ENCODE measurements around the gene MUL1. TPM values are rescaled to one million over a fixed set of nuclear protein-coding genes. Genes with fewer than 3 reads are reported as not detected.

Gene MUL1
- total and polyA plus RNA-seq, 2 of the 8 experiments (the other 6 are each of a cell fraction or from before 2014, with no cell fraction given), result 16.4 to 20.8 TPM

- H3K18ac ChIP-seq (ENCODE audit: extremely low read depth, low read length), result peak overlapping the region; percentile 71; the same call in 1 of the 2 replicates
- H3K4ac ChIP-seq (replicated peaks; ENCODE audit: insufficient read length, low read depth, low read length), result no peak overlapping the region
- H2BK5ac ChIP-seq (ENCODE audit: low read depth, low read length), result no peak overlapping the region
- H4K91ac ChIP-seq (replicated peaks; ENCODE audit: insufficient read length, low read length), result no peak overlapping the region
- H4K8ac ChIP-seq (ENCODE audit: extremely low read depth, insufficient read depth, low read length), result no peak overlapping the region
- CTCF ChIA-PET (ENCODE audit: partially characterized antibody), result interaction anchor here (0.6 to 5.0 kb wide), 24 partner anchors 8 to 258 kb away, joined by 3 to 35 read pairs (median 4); partner anchors contain the start of gene CDA
- no peaks in the 10 kb centered on the region; a peak in 1 of 7 replicates for H3K27me3 ChIP-seq (replicated peaks in 1 of 4; ENCODE audit: control insufficient read depth in 3 of 4, extremely low read depth in 1 of 4, insufficient read depth in 3 of 4, low read length in 3 of 4)
- peak; percentile 90 for FAIRE-seq
- no peak overlapping the region for H3K9ac ChIP-seq (replicated peaks in 1 of 4; ENCODE audit: extremely low read depth in 1 of 4, low read depth in 3 of 4, low read length in 3 of 4)
- peak overlapping the region; percentile 97; the same call in 1 of the 2 replicates for H2BK15ac ChIP-seq (ENCODE audit: low read length)
- no peak overlapping the region for H4K5ac ChIP-seq (ENCODE audit: insufficient read length, low read depth, low read length)
- WGBS, 2 experiments (ENCODE audit: extremely low coverage in 1 of 2, insufficient coverage in 1 of 2, insufficient read length in 1 of 2, insufficient replicate concordance in 2 of 2, low coverage in 1 of 2, low lambda C conversion rate in 2 of 2, missing lambda C conversion rate in 1 of 2), result 40% methylated on average over 17 of the region's 17 CpGs; no CpG with 5 or more reads in 1 of the 2 experiments
- H2BK20ac ChIP-seq (ENCODE audit: low read length), result peak overlapping the region; percentile 61; the same call in 1 of the 2 replicates
- no peak overlapping the region for H2BK12ac ChIP-seq (ENCODE audit: low read depth, low read length)
- 0 out of 2 replicates have a peak, but pooled peaks cover 2% of the 10 kb centered on the region for H3K23me2 ChIP-seq (ENCODE audit: low read depth, low read length)
- H3K36me3 ChIP-seq (ENCODE audit: control insufficient read depth in 2 of 4, insufficient read depth in 4 of 4, low read length in 3 of 4), result no peaks in the 10 kb centered on the region
- H3K23ac ChIP-seq (ENCODE audit: insufficient read length), result no peak overlapping the region
- no peaks in the 10 kb centered on the region for H3K9me3 ChIP-seq (ENCODE audit: insufficient read depth in 2 of 2, low read depth in 1 of 2, low read length in 1 of 2)
- H4K20me1 ChIP-seq (replicated peaks in 1 of 2; ENCODE audit: control insufficient read depth in 1 of 2, insufficient read depth in 2 of 2, low read length in 2 of 2), result no peaks in the 10 kb centered on the region
- no peak overlapping the region for H3K14ac ChIP-seq (ENCODE audit: insufficient read length)
- H3K79me2 ChIP-seq (ENCODE audit: control insufficient read depth in 1 of 2, insufficient read depth in 2 of 2, low read length in 2 of 2), result no peaks in the 10 kb centered on the region
- H3K4me3 ChIP-seq (ENCODE audit: extremely low read depth in 1 of 4, insufficient read depth in 2 of 4, low read depth in 3 of 4, low read length in 4 of 4), result 0 out of 8 replicates have a peak overlapping the region, but pooled peaks of 1 of the 4 experiments have one; percentile 14
- peaks cover 0 to 1% (median 0%) of the 10 kb centered on the region in 4 experiments; a peak in 1 of 7 replicates for H3K4me1 ChIP-seq (replicated peaks in 1 of 4; ENCODE audit: control insufficient read depth in 3 of 4, insufficient read depth in 4 of 4, low read length in 3 of 4)
- no peak overlapping the region for H3K56ac ChIP-seq (replicated peaks; ENCODE audit: insufficient read length, low read depth, low read length)
- peak; percentile 46 to 94 for DNase-seq (ENCODE audit: low read depth in 1 of 2, low spot score in 2 of 2)
- no peak overlapping the region for H3K27ac ChIP-seq (ENCODE audit: low read depth, low read length)
- H2BK120ac ChIP-seq (replicated peaks; ENCODE audit: low read depth, low read length), result no peak overlapping the region
- H2AK5ac ChIP-seq (ENCODE audit: low read depth, low read length), result no peak overlapping the region
- H3K79me1 ChIP-seq (ENCODE audit: low read depth, low read length), result no peaks in the 10 kb centered on the region
- H2AFZ ChIP-seq (ENCODE audit: low read length), result peak overlapping the region; percentile 99
- peak overlapping the region in 1 of 2 experiments; percentile 17; a peak in 3 of 4 replicates for H3K4me2 ChIP-seq (ENCODE audit: insufficient read depth in 1 of 2, low read depth in 2 of 2, low read length in 2 of 2)
- POLR2A ChIA-PET (ENCODE audit: partially characterized antibody), result interaction anchor here (1.0 kb wide), 1 partner anchor 139 kb away, joined by 4 read pairs; the partner anchor contains the start of gene DDOST
- TF ChIP-seq RXRA (IDR thresholded peaks at IDR 0.05; ENCODE audit: insufficient read depth, low read depth, low read length) (0 out of 2 replicates have a peak, but pooled peaks have one; percentile 46), RFX5 (IDR thresholded peaks at IDR 0.05; ENCODE audit: borderline replicate concordance, low read depth, low read length) (no peak), KDM1A (IDR thresholded peaks at IDR 0.05; ENCODE audit: borderline replicate concordance, low read length) (peak; percentile 69), YY1 (IDR thresholded peaks at IDR 0.05; ENCODE audit: low read depth, low read length) (0 out of 2 replicates have a peak, but pooled peaks have one; percentile 45), KDM4A (IDR thresholded peaks at IDR 0.05; ENCODE audit: low read depth, low read length, severe bottlenecking) (peak; percentile 30), EP300 (IDR thresholded peaks at IDR 0.05; ENCODE audit: borderline replicate concordance in 1 of 2, low read depth in 2 of 2, low read length in 2 of 2) (no peak), RAD21 (IDR thresholded peaks at IDR 0.05 in 1 of 2, conservative IDR thresholded peaks at IDR 0.05 in 1 of 2; ENCODE audit: low read depth in 2 of 2, low read length in 2 of 2) (peak; percentile 96 to 98), TAF7 (optimal IDR thresholded peaks at IDR 0.05; ENCODE audit: borderline replicate concordance, low read depth, low read length) (peak; percentile 44)
Observed at GRCh38 chr1:20521960-20522861, 14.3 kb upstream of the MUL1 start.
